H9 (cell line): ENCODE results near the gene KLK15. TPM values are rescaled to one million over a fixed set of nuclear protein-coding genes. Genes with fewer than 3 reads are reported as not detected.

Experiments
- DNase-seq: peaks from one replicate; pipeline ENCODE4 v3.0.0-alpha.2; 2017
- H2AFZ ChIP-seq: one replicate; pipeline ENCODE4 v1.6.1; 2013; ENCODE audit warnings: mild to moderate bottlenecking, low read length, control low read depth, moderate library complexity
- H2AK5ac ChIP-seq: 2 replicates; pipeline ENCODE4 v1.6.1; 2013; ENCODE audit warnings: low read length, control low read depth, mixed read lengths; ENCODE audit not compliant: insufficient read length
- H2BK120ac ChIP-seq: one replicate; pipeline ENCODE4 v1.6.1; 2013; ENCODE audit warnings: low read depth, mild to moderate bottlenecking, low read length, control low read depth, inconsistent platforms; ENCODE audit not compliant: poor library complexity, severe bottlenecking
- H2BK12ac ChIP-seq: 2 replicates; pipeline ENCODE4 v1.6.1; 2013; ENCODE audit warnings: low read length, control low read depth, mixed read lengths, low read depth; ENCODE audit not compliant: insufficient read length
- H2BK15ac ChIP-seq: 2 replicates; pipeline ENCODE4 v1.6.1; 2013; ENCODE audit warnings: low read depth, low read length, control low read depth
- H2BK20ac ChIP-seq: one replicate; pipeline ENCODE4 v1.6.1; 2013; ENCODE audit warnings: low read depth, mild to moderate bottlenecking, low read length, control low read depth, inconsistent platforms; ENCODE audit not compliant: poor library complexity, severe bottlenecking
- H2BK5ac ChIP-seq: 2 replicates; pipeline ENCODE4 v1.6.1; 2013; ENCODE audit warnings: low read length, control low read depth, mixed read lengths; ENCODE audit not compliant: insufficient read length
- H3K14ac ChIP-seq: 2 replicates; pipeline ENCODE4 v1.6.1; 2013; ENCODE audit warnings: low read length, control low read depth; ENCODE audit not compliant: insufficient read depth
- H3K18ac ChIP-seq: 2 replicates; pipeline ENCODE4 v1.6.1; 2013; ENCODE audit warnings: low read depth, mild to moderate bottlenecking, mixed read lengths, low read length, control low read depth; ENCODE audit not compliant: insufficient read length
- H3K23ac ChIP-seq: 2 replicates; pipeline ENCODE4 v1.6.1; 2013; ENCODE audit warnings: low read length, control low read depth, mixed read lengths, low read depth; ENCODE audit not compliant: insufficient read length
- H3K23me2 ChIP-seq: 2 replicates; pipeline ENCODE4 v1.6.1; 2013; ENCODE audit warnings: low read depth, mild to moderate bottlenecking, mixed read lengths, low read length, control low read depth; ENCODE audit not compliant: insufficient read length, poor library complexity, severe bottlenecking
- H3K27ac ChIP-seq: 2 replicates; pipeline ENCODE4 v1.5.1; 2013; ENCODE audit warnings: low read length, control low read depth, mixed read lengths, low read depth; ENCODE audit not compliant: insufficient read length
- H3K27me3 ChIP-seq: 2 replicates; pipeline ENCODE4 v1.6.1; 2013; ENCODE audit warnings: low read length, control low read depth, inconsistent platforms; ENCODE audit not compliant: insufficient read depth
- H3K4ac ChIP-seq: 2 replicates; pipeline ENCODE4 v1.6.1; 2013; ENCODE audit warnings: low read depth, mild to moderate bottlenecking, control low read depth, inconsistent platforms, low read length, moderate library complexity
- H3K4me1 ChIP-seq: 2 replicates; pipeline ENCODE4 v1.6.1; 2013; ENCODE audit warnings: low read length, control low read depth, inconsistent platforms; ENCODE audit not compliant: insufficient read depth
- H3K4me2 ChIP-seq: 2 replicates; pipeline ENCODE4 v1.6.1; 2013; ENCODE audit warnings: low read length, control low read depth, mixed read lengths; ENCODE audit not compliant: insufficient read length, insufficient read depth
- H3K56ac ChIP-seq: 2 replicates; pipeline ENCODE4 v1.6.1; 2013; ENCODE audit warnings: low read depth, mild to moderate bottlenecking, mixed read lengths, low read length, control low read depth; ENCODE audit not compliant: insufficient read length
- H3K79me1 ChIP-seq: 2 replicates; pipeline ENCODE4 v1.6.1; 2013; ENCODE audit warnings: low read depth, mild to moderate bottlenecking, moderate library complexity, low read length, control low read depth, inconsistent platforms; ENCODE audit not compliant: insufficient read depth, poor library complexity, severe bottlenecking
- H3K79me2 ChIP-seq: 2 replicates; pipeline ENCODE4 v1.6.1; 2013; ENCODE audit warnings: low read length, control low read depth, inconsistent platforms; ENCODE audit not compliant: insufficient read depth
- H3K9ac ChIP-seq: 2 replicates; pipeline ENCODE4 v1.6.1; 2013; ENCODE audit warnings: low read length, control low read depth, mixed read lengths; ENCODE audit not compliant: insufficient read length; ENCODE audit errors: extremely low read depth
- H3K9me3 ChIP-seq: one replicate; pipeline ENCODE4 v1.6.1; 2013; ENCODE audit warnings: low read depth, low read length, inconsistent platforms; ENCODE audit not compliant: control insufficient read depth
- H3T11ph ChIP-seq: one replicate; pipeline ENCODE4 v1.6.1; 2013; ENCODE audit warnings: mild to moderate bottlenecking, low read length, control low read depth, inconsistent platforms
- H4K20me1 ChIP-seq: one replicate; pipeline ENCODE4 v1.6.1; 2013; ENCODE audit not compliant: control insufficient read depth, insufficient read length, insufficient read depth
- H4K5ac ChIP-seq: 2 replicates; pipeline ENCODE4 v1.6.1; 2013; ENCODE audit warnings: low read depth, mild to moderate bottlenecking, mixed read lengths, low read length, control low read depth; ENCODE audit not compliant: insufficient read length
- H4K8ac ChIP-seq: replicated peaks from 2 replicates; pipeline ENCODE4 v1.6.1; 2013; ENCODE audit warnings: low read length, control low read depth, mixed read lengths, low read depth; ENCODE audit not compliant: insufficient read length
- H4K91ac ChIP-seq: 2 replicates; pipeline ENCODE4 v1.6.1; 2013; ENCODE audit warnings: low read depth, mild to moderate bottlenecking, moderate library complexity, mixed read lengths, low read length, control low read depth; ENCODE audit not compliant: insufficient read length
- H3K27ac Mint-ChIP-seq, 3 experiments: 2 replicates in 2 of 3; 3 replicates in 1 of 3; pipeline ENCODE4 v1.8.0; 2020 to 2021; ENCODE audit warnings: mixed read lengths in 3 of 3, mild to moderate bottlenecking in 1 of 3, moderate library complexity in 1 of 3
- H3K27me3 Mint-ChIP-seq: 2 replicates; pipeline ENCODE4 v1.8.0; 2021; ENCODE audit warnings: low read depth, mild to moderate bottlenecking, moderate library complexity, mixed read lengths
- H3K36me3 Mint-ChIP-seq, 3 experiments: 2 replicates in 2 of 3; 3 replicates in 1 of 3; pipeline ENCODE4 v1.8.0; 2020 to 2021; ENCODE audit warnings: low read depth in 3 of 3, mixed read lengths in 3 of 3; ENCODE audit not compliant: insufficient read depth in 1 of 3
- H3K4me1 Mint-ChIP-seq, 2 experiments: 2 replicates each; pipeline ENCODE4 v1.8.0; 2020; ENCODE audit warnings: mixed read lengths in 2 of 2
- H3K4me3 Mint-ChIP-seq, 2 experiments: 2 replicates in 1 of 2; 3 replicates in 1 of 2; pipeline ENCODE4 v1.8.0; 2020 to 2021; ENCODE audit warnings: mild to moderate bottlenecking in 2 of 2, mixed read lengths in 2 of 2, moderate library complexity in 1 of 2
- H3K9me3 Mint-ChIP-seq, 2 experiments: 2 replicates in 1 of 2; 3 replicates in 1 of 2; pipeline ENCODE4 v1.8.0; 2020; ENCODE audit warnings: mild to moderate bottlenecking in 2 of 2, mixed read lengths in 2 of 2, moderate library complexity in 1 of 2
- CTCF ChIP-seq: fragments of 200-600 bp; sonication (generic); conservative IDR thresholded peaks from 3 replicates; pipeline ENCODE4 v1.8.0; 2021; ENCODE audit warnings: antibody characterized with exemption, mild to moderate bottlenecking
- WGBS: extraction: QIAGEN DNeasy Blood & Tissue Kit; methylation state at CpG from one replicate; pipeline ENCODE4 v1.1.7; 2013; ENCODE audit warnings: missing lambda C conversion rate, low lambda C conversion rate, mixed read lengths; ENCODE audit not compliant: insufficient read length; ENCODE audit errors: extremely low coverage; 5-methylcytosine and 5-hydroxymethylcytosine counted together
- total RNA-seq: library from RNA; stranded (reverse); gene quantifications from 2 replicates; pipeline ENCODE4 v1.2.1, GENCODE V29; 2021

The KLK15 gene
- total RNA-seq, 1 experiment from 2014 or later = not detected

- Histone ChIP-seq H3K56ac (no peak overlapping the region), H3K4me2 (no peak overlapping the region), H4K91ac (no peak overlapping the region), H2BK12ac (no peak overlapping the region), H2BK5ac (no peak overlapping the region), H3K9me3 (no peaks in the 10 kb centered on the region), H3K18ac (no peak overlapping the region), H3K4me1 (no peaks in the 10 kb centered on the region; the same call in 1 of the 2 replicates), H3T11ph (no peak overlapping the region), H4K5ac (no peak overlapping the region), H3K79me1 (no peaks in the 10 kb centered on the region), H3K23me2 (no peaks in the 10 kb centered on the region), H3K27ac (no peak overlapping the region), H3K4ac (no peak overlapping the region), H2AK5ac (no peak overlapping the region), H3K14ac (no peak overlapping the region), H4K20me1 (no peaks in the 10 kb centered on the region), H3K23ac (no peak overlapping the region), H4K8ac (no peak overlapping the region), H3K27me3 (no peaks in the 10 kb centered on the region; the same call in 1 of the 2 replicates), H2BK20ac (no peak overlapping the region), H2BK120ac (no peak overlapping the region), H3K9ac (no peak overlapping the region), H2BK15ac (no peak overlapping the region), H3K79me2 (no peaks in the 10 kb centered on the region), H2AFZ (no peak overlapping the region)
- DNase-seq = no peak
- WGBS = no CpG with 5 or more reads among the region's 7 CpGs
- no peak overlapping the region for H3K4me3 Mint-ChIP-seq
- no peaks in the 10 kb centered on the region for H3K36me3 Mint-ChIP-seq
- peaks cover 0 to 1% of the 10 kb centered on the region in 2 experiments; a peak in 1 of 5 replicates for H3K9me3 Mint-ChIP-seq
- no peak for TF ChIP-seq CTCF
- H3K27me3 Mint-ChIP-seq = peaks cover 37% of the 10 kb centered on the region
- peaks cover 4 to 10% of the 10 kb centered on the region in 2 experiments; a peak in 2 of 4 replicates for H3K4me1 Mint-ChIP-seq
- no peak overlapping the region for H3K27ac Mint-ChIP-seq
Measured at GRCh38 chr19:50876456-50876855, 43.1 kb upstream of the KLK15 start.
